Left lung (tissue), 10 donors: Measurements from ENCODE around the gene LLGL1. TPM values are rescaled to one million over a fixed set of nuclear protein-coding genes. Genes with fewer than 3 reads are reported as not detected.

Experiments
- ATAC-seq: fragments of 200-7000 bp; cut with Tn5 transposase; one replicate; pipeline ENCODE4 v1.9.1; 2020; ENCODE audit warnings: moderate library complexity
- DNase-seq, 4 donors: peaks; one replicate each; pipeline ENCODE4 v3.0.0-alpha.2; 2013 to 2020
- H3K27ac ChIP-seq, 2 donors: fragments of 200-600 bp; sonication (generic) in 1 of 2; one replicate each; pipeline versions ENCODE4 v1.5.0 to v1.8.0; 2020 to 2021
- H3K27me3 ChIP-seq, 2 donors: fragments of 200-600 bp; sonication (generic) in 1 of 2; one replicate each; pipeline versions ENCODE4 v1.5.0 to v1.8.0; 2020 to 2021
- H3K36me3 ChIP-seq, 2 donors: fragments of 200-600 bp; sonication (generic) in 1 of 2; one replicate each; pipeline versions ENCODE4 v1.5.0 to v1.8.0; 2020 to 2021
- H3K4me1 ChIP-seq, 2 donors: fragments of 200-600 bp; one replicate each; pipeline ENCODE4 v1.8.0; 2021
- H3K4me3 ChIP-seq, 2 donors: fragments of 200-600 bp; sonication (generic) in 1 of 2; one replicate each; pipeline versions ENCODE4 v1.5.0 to v1.8.0; 2020 to 2021; ENCODE audit warnings: mild to moderate bottlenecking in 1 of 2
- H3K9me3 ChIP-seq, 2 donors: fragments of 200-600 bp; sonication (generic) in 1 of 2; one replicate each; pipeline versions ENCODE4 v1.5.0 to v1.8.0; 2020 to 2021
- CTCF ChIP-seq, 2 donors: fragments of 200-600 bp; sonication (generic) in 1 of 2; IDR thresholded peaks; one replicate each; pipeline versions ENCODE4 v1.5.0 to v1.8.0; 2021; ENCODE audit warnings: antibody characterized with exemption in 2 of 2
- intact Hi-C, 2 donors: fragments of 100-400 bp; cut with DNase I; formaldehyde crosslinking; loops; one replicate each; pipeline versions ENCODE4 v1.11.2 to v1.14.2; 2022
- polyA plus RNA-seq, 6 donors: library from polyadenylated mRNA; unstranded; fragments of 120-200 nt; gene quantifications; one replicate each; pipeline ENCODE4 v1.2.1, GENCODE V29; 2013; ENCODE audit not compliant: insufficient read length in 6 of 6
- total RNA-seq, 2 donors: library from RNA; stranded (reverse); fragmentation: NEBNext Ultra II Directional; extraction: Animal tissue kit (Norgen Biotek cat#: 25700); gene quantifications; one replicate each; pipeline ENCODE4 v1.2.1, GENCODE V29; 2021
- donor health status: DM: no; HTN: yes; CAD: no.
- donor health status: DM: no; HTN: no; CAD: no.

Gene LLGL1
- total and polyA plus RNA-seq, 8 donors, result 14.4 to 40.9 (median 32.8) TPM

DNA sequence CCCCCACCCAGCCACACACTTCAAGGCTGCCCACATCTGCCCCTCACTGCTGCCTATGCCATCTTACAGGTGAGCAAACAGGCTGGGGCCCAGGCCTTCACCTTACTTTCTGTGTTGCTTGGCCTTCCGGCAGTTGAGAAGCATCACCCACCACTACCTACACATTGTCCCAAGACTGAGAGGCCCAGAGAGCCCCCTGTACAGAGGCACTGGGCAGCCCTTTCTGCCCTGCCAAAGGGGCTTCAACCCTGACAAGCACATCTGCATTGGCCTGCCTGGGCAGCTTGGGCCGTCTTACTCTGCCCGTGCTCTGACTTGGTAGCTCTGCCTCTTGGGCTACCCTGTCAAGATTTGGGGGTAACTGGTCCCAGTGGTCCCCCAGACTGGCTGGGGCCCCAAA is 36.2 kb downstream of the LLGL1 start:
- DNase-seq (no peak), ATAC-seq (no peak)
- Histone ChIP-seq H3K4me3 (peak overlapping the region in 1 of 2 donors; percentile 94), H3K27me3 (no peaks in the 10 kb centered on the region), H3K36me3 (peaks cover 0 to 30% of the 10 kb centered on the region in 2 donors), H3K4me1 (peaks cover 19 to 45% of the 10 kb centered on the region in 2 donors), H3K9me3 (no peaks in the 10 kb centered on the region), H3K27ac (peak overlapping the region in 1 of 2 donors; percentile 88)
- intact Hi-C loops, result no loop called here
- no peak for TF ChIP-seq CTCF (IDR thresholded peaks at IDR 0.05)

GRCh38 chr17:18262111-18262510 is 36.7 kb downstream of the LLGL1 start:
- ATAC-seq, result no peak
- Histone ChIP-seq H3K4me1 (peaks cover 15 to 41% of the 10 kb centered on the region in 2 donors), H3K9me3 (no peaks in the 10 kb centered on the region), H3K27me3 (no peaks in the 10 kb centered on the region), H3K4me3 (no peak overlapping the region), H3K27ac (peak overlapping the region in 1 of 2 donors; percentile 88), H3K36me3 (peaks cover 0 to 29% of the 10 kb centered on the region in 2 donors)
- no peak for TF ChIP-seq CTCF (IDR thresholded peaks at IDR 0.05)
- intact Hi-C loops, result no loop called here
- DNase-seq, result no peak

- H3K36me3 ChIP-seq, result peaks cover 0 to 29% of the 10 kb centered on the region in 2 donors
- peaks cover 9 to 35% of the 10 kb centered on the region in 2 donors for H3K4me1 ChIP-seq
- DNase-seq, result peak in 1 of 4 donors; percentile 85
- H3K4me3 ChIP-seq, result no peak overlapping the region
- peak overlapping the region in 1 of 2 donors; percentile 88 for H3K27ac ChIP-seq
- ATAC-seq, result no peak
- no peaks in the 10 kb centered on the region for H3K9me3 ChIP-seq
- TF ChIP-seq CTCF (IDR thresholded peaks at IDR 0.05), result no peak
- intact Hi-C loops, result no loop called here
- H3K27me3 ChIP-seq, result no peaks in the 10 kb centered on the region
Observed at GRCh38 chr17:18262641-18263040, 37.2 kb downstream of the LLGL1 start.

DNA sequence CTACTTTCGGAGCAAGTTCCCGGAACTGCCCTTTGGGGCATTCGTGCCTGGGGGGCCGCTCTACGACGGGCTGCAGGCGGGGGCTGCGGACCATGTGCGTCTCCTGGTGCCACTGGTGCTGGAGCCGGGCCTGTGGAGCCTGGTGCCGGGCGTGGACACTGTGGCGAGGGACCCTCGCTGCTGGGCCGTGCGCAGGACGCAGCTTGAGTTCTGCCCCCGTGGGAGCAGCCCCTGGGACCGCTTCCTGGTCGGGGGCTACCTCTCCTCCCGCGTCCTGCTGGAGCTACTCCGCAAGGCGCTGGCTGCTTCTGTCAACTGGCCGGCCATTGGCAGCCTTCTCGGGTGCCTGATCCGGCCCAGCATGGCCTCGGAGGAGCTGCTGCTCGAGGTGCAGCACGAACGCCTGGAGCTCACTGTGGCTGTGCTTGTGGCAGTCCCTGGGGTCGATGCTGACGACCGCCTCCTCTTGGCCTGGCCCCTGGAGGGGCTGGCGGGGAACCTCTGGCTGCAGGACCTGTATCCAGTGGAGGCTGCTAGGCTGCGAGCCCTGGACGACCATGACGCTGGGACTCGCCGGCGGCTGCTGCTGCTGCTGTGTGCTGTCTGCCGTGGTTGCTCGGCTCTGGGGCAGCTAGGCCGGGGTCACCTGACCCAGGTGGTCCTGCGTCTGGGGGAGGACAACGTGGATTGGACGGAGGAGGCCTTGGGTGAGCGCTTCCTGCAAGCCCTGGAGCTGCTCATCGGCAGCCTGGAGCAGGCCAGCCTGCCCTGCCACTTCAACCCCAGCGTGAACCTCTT is 38.6 kb downstream of the LLGL1 start:
- intact Hi-C loops, result no loop called here
- Histone ChIP-seq H3K4me1 (peaks cover 9 to 28% of the 10 kb centered on the region in 2 donors), H3K27me3 (no peaks in the 10 kb centered on the region), H3K36me3 (peaks cover 0 to 29% of the 10 kb centered on the region in 2 donors), H3K4me3 (no peak overlapping the region), H3K9me3 (no peaks in the 10 kb centered on the region), H3K27ac (no peak overlapping the region)
- ATAC-seq, result no peak
- peak in 1 of 4 donors; percentile 77 for DNase-seq
- no peak for TF ChIP-seq CTCF (IDR thresholded peaks at IDR 0.05)

- intact Hi-C loops, result no loop called here
- no peak overlapping the region for H3K4me3 ChIP-seq
- H3K27ac ChIP-seq, result no peak overlapping the region
- no peak for DNase-seq
- TF ChIP-seq CTCF (IDR thresholded peaks at IDR 0.05), result no peak
- no peaks in the 10 kb centered on the region for H3K9me3 ChIP-seq
- ATAC-seq, result no peak
- H3K4me1 ChIP-seq, result peaks cover 0 to under 1% of the 10 kb centered on the region in 2 donors
- H3K36me3 ChIP-seq, result peaks cover 0 to 42% of the 10 kb centered on the region in 2 donors
- no peaks in the 10 kb centered on the region for H3K27me3 ChIP-seq
Observed at GRCh38 chr17:18267366-18267765, 41.9 kb downstream of the LLGL1 start.
